NCI-H2081 treated with DMSO at 0.1 percent for 48 hours (cell line): ENCODE results near the gene SAFB.
"Not testable (repeated sequence)": the region's sequence is repeated elsewhere in the genome, so short reads cannot be mapped to it uniquely, and the experiment has no call there.

Experiments
- DNase-seq: peaks from one replicate; lab custom pipeline; 2025; lab: John Stamatoyannopoulos, UW

SAFB gene

DNA sequence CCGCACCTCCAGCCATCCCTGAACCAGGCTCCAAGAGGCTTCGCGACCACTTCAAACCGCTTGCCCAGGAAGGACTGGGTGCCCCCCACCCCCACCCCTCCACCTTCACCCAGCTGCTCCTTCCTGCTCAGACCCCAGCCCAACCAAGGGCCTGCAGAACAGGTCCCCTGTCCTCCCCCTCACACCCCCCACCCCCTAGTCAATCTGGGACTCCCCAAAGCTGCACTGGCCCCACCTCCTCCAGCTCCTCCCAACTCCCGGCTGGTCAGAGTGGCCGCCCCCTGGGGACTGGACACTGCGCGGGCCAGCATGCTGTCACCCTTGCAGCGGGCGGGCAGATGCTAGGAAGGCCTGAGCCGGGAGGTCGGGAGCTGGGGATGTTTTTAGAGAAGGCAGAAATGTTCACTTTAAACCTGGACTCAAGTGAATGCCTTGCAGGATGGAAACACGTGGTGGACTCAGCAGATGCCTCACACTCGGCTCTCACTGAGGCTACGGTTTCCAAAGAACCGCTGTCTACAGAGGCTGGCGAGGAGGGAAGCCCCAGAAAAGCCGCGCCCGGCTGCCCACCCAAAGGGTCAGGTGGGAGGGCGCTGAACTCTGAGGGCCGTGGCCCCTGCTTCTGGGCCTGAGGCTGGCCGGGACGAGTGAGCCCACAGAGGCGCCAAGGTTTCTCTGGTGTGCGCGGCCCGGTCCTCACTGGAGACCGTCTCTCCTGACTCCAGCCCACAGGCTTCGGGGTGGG is 75.2 kb downstream of the SAFB start:
- no peak for DNase-seq

DNA sequence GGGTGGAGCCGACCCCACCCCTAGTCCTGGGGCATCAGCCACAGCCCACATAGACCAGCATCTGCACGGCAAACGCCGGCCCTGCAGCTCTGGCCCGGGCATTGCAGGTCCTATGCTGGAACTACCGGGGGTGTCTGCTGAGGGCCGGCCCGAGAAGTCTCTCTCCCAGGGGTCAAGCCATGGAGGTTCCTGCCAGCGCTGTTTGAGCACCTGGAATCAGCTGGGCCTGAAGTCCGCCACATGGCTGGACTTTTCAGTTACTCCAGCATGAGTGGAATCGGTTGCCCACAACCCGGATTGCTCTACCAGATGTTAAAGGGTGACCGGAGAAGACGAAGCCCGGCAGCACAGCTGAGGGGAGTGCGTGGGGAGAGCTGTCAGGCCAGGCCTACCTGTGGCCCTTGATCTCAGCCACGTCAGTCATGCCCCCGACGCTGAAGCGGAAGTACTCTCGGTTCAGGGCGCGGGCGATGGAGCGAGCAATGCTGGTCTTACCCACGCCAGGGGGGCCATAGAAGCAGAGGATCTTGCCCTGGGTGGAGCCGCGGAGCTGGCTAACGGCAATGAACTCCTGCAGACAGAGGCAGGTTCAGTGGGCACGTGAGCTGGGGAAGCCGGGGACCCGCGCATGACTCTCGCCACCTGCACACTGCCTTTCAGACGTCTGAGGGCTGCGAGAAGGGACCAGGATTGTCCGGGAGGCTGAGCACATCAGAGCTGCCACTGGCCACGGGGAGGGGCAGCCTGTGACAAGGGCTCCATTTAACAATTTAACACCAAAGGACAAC is 75.9 kb downstream of the SAFB start:
- no peak for DNase-seq

- no peak for DNase-seq
Measured at GRCh38 chr19:5700455-5701092, 77.7 kb downstream of the SAFB start.

GRCh38 chr19:5702053-5702410 is 79.1 kb downstream of the SAFB start:
- not testable (repeated sequence) for DNase-seq

GRCh38 chr19:5703819-5704818 is 81.2 kb downstream of the SAFB start:
- DNase-seq: no peak

DNA sequence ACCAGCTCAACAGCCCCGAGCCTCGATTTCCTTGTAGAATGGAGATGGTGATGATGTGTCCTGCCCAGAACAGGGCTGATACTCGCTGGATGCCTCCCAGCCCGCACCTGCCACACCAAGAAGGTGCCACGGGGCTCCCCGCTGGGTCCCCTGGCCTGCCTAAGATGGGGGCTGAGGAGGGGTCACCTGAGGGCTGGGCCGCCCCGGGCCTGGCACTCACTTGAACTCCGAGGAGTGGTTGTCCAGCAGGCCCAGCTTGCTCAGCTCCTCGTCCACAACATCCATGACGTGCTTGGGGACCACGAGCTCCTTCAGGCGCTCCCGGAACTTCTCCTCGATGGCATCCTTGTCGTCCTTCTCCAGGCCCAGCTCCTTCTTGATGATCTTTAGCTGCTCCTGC is 82.7 kb downstream of the SAFB start:
- no peak for DNase-seq

DNA sequence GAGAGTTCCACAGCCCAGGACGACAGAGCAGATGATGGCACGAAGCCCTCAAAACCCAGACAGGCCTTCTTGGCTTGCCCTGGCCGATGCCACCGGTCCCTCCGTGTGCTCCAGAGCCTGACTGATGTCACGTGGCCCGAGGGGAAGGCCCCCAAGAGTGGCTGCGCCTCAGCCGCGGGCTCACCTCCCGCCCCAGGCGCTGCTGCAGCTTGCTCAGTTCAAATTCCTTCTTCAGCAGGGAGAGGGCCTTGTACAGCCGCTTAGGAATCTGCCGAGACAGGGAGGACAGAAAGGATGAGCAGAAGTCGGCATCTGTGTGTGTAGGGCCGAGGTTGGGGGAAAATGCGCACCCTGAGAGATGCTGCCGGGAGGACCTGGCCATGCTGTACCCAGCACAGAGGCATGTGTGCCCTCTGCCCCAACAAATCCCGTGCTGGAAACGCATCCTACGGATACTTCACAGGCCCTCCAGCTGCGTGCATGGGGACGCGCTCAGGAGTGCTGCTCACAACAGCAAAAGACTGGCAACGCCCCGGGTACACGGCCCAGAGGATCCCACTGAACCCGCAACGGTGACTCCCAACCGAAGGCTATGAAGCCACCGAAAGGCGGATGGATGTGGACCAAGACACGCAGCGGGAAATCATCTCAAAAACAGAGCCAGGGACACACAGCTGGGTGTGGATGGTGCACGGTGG is 84.1 kb downstream of the SAFB start:
- DNase-seq: no peak

DNA sequence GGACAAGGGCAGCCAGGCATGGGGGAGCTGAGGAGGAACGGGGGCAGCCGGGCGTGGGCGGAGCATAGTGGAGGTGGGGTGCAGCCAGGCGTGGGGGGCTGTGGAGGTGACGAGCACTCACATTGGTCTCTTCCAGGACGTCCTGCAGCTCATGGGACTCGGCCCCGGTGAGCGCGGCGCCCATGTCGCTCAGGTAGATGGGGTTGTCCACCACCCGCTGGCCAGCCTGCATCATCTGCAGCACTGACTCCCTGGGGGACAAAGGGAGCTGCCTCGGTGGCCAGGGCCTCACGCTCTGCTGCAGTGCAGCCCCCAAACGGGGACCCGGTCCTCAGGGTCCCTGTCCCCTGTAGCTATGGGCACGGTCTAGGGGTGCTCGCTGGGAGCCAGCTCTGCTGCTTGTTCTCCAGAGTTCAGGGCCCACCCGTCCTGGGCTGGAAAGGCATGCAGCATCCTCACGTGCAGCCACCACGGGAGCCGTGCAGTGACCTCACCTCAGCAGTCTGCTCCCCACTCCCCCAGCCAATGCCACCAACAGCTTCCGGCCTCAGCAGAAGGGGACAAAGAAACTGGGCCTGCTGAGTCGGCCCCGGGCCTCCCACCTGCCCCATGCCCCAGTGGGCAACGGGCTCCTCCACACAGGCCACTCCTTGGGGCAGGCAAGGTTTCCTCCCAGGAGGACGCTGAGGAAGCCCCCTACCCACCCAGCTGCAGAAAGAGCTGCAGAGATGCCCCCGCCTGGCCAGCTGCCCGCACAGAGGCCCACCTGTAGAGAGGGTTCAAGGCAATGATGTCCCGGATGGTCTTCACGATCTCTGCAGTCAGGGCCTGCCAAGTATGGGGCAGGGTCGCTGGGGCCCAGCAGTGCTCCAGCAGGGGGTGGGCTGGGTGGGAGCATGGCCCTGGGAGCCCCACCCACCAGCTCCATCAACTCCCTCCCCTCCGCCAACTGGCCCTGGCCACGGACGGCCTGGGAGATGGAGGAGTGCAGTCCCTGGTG is 85.0 kb downstream of the SAFB start:
- no peak for DNase-seq

DNA sequence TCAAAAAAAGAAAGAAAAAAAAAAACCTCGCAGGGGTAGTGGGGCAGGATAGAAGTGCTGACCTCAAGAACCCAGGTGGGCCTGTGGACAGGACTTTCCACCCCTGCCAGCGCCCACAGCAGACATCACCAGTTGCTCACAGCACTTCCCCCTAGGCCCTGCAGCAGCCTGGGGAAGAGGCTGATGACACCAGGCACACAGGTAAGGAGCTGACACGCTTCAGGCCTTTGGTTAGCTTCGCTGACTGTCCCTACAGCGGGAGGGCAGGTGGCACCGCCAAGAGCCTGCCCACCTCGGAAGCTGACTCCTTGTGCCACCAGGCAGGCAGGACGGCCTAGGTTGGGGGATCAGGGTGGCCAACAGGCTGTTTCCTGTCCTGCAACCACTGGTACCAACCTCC is 88.1 kb downstream of the SAFB start:
- no peak for DNase-seq

DNA sequence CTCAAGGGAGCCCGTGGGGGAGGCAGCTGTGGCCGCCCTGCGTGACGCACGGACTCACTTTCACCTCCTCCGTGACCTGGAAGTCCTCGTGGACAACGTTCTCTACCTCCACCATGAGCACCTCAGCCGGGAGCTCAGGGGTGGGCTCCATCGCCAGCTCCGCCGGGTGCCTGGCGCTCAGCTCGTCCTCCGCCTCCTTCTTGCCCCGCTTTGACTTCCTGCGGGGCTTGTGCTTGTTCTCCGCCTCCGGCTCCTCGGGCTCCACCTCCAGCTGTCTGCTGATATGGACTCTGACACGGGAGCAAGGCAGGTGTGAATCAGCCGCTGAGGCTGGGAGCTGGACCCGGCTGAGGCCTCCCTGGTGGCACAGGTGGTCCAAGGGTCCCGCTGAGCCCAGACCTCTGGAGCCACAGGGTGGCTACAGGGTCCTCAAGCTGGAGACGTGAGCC is 88.9 kb downstream of the SAFB start:
- DNase-seq: no peak

DNA sequence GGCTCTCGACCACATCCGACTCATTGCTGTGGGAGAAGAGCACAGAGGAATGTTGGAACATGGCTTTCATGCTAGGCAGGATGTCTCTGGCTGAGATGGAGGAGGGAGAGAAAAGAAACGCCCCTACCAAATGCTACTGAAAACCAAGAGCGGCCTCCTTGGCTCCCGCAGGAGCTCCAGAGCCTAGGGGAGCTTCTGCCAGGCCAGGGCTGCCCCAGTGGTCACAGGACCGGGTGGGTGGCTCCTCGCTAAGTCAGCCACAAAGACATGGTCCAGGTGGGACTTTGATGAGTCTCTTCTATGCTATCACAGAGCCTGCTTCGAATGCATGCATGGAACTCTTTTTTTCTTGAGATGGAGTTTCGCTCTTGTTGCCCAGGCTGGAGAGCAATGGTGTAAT is 90.3 kb downstream of the SAFB start:
- no peak for DNase-seq

DNA sequence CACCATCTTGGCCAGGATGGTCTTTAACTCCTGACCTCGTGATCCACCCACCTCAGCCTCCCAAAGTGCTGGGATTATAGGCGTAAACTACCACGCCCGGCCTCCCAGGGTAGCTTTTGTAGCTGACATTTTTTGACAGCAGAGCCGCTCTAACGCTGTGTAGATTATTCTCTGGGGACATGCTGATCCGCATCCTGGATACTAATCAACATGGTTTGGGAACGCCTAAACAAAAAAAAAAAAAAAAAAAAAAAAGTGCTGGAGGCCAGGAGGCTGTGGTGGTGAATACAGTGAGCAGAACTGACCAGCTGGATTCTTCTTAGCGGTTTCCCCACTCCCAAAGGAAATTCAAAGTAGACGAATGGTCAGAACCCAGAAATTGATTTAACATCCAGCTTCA is 91.9 kb downstream of the SAFB start:
- no peak for DNase-seq

- no peak for DNase-seq
Measured at GRCh38 chr19:5717215-5717935, 94.5 kb downstream of the SAFB start.
